CD4-positive, alpha-beta T cell treated with Interleukin-17A for 1 hour (primary cell): ENCODE measurements around the gene RUNDC3A.

Experiments used
- DNase-seq: peaks from one replicate; pipeline ENCODE4 v3.0.0-alpha.2; 2020

Gene RUNDC3A

DNA sequence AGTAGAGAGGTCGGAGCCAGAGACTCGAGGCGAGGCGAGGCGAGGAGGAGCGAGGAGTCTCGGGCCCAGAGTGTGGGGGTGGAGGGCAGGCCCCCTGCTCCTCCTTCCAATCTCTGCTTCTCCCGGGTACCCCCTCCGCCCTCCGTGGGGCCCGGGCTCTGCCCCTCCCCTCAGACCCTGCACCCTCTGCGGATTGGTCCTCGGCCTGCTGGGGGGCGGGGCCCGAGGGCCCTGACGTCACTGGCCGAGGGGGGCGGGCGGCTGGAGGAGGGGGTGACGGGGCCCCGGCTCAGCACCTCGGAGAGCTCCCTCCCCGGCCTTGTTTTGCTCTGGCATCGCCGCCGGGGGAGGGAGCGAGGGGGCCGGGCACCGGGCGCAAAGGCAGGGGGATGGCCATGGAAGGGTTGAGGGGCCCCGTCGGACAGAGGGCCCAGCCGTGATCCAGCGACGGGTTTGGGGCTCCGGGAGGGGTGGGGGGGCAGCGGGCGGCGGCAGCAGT, at the start of gene RUNDC3A:
TSS of gene RUNDC3A (plus strand) at position 282 of the 499 bp plus-strand sequence. CDS start 232 bp downstream, outside the sequence.
- peak; percentile 88 for DNase-seq

DNA sequence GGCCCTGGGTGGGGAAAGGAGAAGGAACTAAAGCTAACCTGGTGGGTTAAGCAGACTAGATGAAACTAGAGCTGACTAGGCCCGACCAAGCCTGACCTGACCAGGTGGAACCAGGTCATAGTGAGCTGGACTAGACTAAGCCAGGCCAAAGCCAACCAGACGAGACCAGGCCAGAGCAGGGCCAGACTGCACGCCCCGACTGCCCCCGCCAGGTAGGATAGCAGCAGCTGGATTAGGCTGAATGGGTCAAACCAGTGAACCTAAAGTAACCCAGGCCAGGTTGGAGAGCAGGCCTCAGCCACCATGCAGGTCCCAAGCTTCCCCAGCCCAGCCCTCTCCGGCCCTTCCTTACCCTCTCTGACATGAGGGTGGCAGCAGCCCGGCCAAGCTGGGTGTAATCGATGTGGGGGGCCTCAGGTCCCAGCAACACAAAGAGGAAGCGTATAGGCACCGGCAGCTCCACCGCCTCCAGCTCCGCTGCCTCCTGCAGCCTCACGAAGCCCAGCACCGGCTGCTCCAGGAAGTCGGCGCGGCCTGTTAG, 49.5 kb upstream of the RUNDC3A start:
- DNase-seq: no peak

DNA sequence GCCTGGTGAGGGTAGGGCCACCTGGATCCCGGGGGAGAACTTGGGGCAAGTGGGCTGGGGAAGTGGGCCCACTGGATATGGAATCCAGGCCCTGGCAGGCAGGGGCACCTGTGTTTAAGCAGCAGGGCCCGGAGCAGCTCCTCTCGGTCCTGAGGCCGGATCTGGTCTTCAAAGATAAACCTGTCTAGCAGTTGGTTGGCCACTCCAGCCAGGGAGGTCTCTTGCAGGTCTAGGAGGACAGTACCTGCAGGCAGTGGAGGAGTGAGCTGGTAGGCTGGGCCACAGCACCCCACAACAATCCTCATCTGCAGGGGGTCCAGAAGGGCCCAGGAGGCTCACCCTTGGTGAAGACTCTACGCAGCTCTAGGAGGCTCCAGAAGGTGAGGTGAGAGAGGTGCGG, 48.1 kb upstream of the RUNDC3A start:
- no peak for DNase-seq

DNA sequence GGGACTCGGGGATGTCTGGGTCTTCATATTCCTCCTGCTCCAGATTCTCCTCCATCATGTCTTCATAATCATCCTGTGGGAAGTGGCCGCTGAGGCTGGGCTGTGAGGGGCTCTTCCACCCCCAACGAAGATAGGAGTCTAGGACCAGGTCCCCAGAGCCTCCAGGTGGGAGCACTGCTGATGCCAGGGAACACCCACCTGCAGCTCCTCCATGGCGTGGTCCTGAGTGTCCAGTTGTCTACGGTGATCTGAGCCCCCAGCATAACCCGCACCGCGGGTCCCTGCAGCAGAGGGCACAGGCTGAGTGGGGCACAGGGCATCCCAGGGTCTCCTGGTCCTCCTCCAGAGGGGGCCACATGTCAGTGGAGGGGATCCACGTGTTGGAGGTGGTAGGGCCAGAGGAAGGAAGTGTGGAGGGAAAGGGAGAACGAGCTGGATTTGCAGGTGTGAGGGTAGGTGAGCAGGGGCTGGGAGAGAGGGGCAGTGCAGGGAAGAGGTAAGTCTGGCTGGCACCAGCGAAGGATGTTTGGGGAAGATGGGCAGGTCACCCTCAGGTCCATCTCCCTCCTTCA, 45.7 kb upstream of the RUNDC3A start:
- DNase-seq: no peak

DNA sequence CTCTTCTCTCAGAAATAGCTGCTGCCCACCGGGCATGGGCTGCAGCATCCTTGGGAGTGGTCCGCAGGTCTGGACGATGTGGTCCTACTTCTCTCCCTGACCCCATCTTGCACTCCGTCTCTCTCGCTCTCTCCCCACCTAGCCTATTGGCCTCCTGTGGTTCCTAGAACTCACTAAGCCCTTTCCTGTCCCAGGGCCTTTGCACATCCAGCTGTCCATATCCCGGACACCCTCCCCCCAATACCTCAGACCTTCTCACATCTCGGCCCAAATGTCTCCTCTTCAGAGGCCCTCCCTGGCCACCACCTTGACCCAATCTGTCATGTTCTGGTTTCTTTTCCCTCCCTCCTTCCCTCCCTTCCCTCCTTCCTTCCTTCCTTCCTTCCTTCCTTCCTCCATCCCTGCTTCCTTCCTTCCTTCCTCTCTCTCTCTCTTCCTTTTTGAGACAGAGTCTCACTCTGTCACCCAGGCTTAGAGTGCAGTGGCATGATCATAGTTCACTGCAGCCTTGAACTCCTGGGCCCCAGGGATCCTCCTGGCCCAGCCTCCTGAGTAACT, 45.0 kb upstream of the RUNDC3A start:
- no peak for DNase-seq

DNA sequence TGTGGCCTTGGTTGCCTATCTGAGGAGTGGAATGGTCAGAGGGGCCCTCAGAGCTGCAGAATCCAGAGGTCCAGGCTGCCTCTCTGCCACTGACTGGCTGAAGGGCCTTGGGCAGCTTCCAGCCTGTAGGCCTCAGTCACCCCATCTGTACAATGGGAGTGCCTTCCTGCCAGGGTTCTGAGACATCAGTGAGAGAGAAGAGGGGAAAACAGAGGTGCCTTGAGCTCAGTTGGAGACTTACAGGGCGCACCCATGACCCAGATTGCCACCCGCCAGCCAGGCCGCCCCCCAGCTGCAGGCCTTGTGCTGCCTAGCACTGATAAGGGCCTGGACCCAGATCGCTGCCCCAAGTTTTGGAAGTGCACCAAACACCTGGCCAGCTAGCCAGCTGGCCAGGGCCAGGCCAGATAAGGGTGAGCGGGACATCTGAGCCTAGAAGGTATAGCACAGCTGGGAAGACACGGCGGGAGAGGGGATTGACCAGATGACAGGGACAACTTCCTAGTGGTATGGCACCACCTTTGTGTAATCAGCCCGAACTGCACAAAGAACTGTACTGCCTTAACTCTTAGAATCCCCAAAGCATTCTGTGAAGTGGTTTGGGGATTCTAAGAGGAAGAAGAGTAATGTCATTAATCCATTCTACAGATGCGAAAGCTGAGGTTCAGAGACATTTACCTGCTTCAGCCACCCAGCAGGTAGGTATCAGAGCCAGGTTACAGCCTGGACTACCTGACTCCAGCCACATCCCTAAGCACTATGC, 41.8 kb upstream of the RUNDC3A start:
- DNase-seq: no peak

DNA sequence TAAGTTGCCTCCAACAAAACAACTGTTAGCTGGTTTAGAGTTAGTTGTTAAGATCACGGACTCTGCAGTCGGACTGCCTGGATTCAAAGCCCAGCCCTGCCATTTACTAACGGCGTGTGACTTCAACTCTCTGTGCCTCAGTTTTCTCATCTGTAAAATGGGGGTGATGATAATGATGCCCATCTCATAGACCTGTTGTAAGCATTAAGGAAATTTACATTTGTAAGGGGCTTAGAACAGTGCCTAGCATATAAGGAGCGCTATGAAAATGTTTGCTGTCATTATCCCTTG, 41.3 kb upstream of the RUNDC3A start:
- DNase-seq: no peak

DNA sequence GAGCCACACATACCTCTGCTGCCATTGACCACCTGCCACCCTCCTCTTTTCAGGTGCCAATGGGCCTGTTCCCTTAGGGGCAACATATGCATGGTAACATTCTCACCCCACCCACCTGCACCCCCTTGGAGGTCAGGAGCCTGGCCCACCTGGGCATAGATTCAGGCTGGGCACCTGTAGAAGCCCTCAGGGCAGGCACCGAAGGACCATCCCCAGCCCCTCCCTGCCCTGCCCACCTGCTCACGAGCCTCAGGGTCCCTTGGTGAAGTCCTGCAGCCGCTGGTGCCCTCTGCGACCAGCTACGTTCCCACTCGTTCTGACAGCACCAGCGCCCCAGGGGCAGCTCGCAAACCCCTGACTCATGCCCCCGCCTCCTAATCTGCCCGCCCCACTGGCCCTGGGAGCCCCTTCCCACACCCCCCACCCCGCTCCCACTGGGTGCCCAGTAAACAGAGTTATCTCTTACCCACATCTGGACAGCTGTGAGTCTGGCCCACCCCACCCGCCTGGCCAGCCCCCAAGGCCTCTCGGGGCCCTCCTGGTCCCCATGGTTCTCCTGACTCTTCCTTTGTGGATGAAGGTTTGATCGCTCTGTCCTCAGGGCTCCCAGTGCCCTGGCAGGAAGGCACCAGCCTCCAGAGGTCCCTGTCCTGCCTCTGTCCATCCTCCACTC, 40.4 kb upstream of the RUNDC3A start, which contains the start of gene SLC4A1:
TSS of gene SLC4A1 (minus strand) at position 318 of the 673 bp plus-strand sequence. CDS start 5,269 bp downstream, outside the sequence.
- no peak for DNase-seq

DNA sequence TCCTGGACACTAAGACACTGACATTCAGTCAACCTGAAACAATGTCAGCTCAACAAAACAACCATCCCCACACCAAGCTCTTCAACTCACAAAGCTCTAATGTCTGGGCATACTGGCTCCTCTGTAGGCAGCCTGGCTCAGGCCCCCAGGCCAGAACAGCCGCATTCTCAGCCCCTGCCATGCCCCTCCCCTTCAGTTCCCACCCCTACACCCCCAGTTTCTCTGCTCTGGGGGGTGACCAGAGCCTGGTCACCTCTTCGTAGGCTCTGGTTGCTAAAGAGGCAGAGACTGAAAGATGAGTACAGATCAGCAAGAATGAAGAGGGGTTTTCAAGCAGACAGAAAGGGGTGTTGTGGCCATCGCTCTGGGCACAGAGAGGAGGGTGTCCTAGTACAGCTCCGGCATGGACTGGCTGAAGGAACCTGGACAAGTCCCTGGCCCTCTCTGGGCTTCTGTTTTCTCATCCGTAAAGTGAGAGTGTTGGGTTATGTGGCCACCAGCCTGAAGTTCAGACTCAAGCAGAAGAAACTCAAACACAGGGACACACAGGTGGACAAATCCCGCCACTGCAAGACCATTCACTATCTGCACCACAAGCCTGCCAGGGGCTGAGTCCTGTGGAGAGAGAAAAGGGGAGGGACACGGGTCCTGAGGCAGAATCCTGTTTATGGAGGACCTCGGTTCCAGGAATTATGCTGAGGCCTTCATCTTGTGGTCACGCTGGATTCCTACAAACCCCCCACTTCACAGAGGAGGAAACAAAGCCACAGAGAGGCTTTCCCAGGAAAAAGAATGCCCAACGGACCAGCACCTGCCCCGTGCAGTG, 39.5 kb upstream of the RUNDC3A start:
- DNase-seq: no peak

DNA sequence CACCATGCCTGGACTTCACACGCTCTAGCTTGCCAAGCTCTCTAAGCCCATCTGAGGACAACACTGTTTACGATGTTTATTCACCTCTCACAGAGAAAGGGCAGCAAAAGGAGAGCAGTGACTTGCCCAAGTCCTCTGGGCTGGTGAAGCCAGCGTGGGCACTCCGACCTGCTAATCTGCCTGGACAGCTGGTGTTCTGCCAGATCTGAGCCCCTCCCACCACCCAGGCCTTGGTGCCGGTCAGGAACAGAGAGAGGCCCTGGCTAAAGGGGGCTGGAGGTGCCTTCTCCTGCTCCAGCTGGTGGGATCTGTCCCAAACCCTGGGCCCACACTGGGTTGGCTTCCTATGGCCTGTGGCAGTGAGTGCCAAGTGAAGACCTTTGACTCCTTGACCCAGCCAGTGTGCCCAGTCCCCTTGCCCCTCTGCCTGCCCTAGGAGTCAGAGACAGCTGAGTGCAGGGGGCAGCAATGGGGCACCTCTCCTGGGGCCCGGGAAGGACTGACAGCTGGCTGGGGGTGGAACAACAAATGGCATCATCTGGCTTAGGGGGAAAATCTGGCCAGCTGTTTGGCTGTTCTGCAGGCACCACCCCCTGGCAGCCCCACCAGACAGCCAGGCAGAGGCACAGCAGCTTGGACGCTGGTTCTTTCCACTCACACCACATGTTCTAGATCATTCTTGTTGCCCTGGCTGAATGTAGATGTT, 38.7 kb upstream of the RUNDC3A start:
- no peak for DNase-seq

DNA sequence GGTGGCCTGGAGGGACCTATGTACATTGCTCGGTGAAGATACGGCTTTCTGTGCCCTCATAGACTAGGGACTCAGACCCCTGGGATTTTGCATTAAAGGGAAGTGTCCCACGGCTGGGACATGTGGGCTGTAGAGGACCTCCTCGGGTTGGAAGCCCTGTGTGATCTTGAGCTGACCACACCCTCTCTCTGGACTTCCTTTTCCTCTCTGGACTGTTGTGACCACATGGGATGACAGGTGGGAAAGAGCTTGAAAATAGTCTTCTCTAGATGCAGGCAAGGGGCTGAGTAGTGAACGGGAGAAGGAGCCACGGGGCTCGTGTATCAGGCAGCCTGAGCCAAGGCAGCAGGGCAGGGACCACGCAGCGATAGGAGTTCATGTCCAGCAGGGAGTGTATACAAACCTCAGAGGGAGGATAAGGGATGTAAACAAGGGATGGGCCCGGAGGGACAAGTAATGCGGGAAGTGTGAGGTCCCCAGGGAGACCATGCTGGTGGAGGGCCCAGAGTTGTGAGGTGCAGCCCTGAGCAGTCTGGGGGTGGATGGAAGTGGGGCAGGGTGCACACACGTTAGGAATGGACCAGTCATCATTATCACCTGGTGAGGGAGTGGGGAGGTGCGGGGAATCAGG, 36.0 kb upstream of the RUNDC3A start:
- no peak for DNase-seq

DNA sequence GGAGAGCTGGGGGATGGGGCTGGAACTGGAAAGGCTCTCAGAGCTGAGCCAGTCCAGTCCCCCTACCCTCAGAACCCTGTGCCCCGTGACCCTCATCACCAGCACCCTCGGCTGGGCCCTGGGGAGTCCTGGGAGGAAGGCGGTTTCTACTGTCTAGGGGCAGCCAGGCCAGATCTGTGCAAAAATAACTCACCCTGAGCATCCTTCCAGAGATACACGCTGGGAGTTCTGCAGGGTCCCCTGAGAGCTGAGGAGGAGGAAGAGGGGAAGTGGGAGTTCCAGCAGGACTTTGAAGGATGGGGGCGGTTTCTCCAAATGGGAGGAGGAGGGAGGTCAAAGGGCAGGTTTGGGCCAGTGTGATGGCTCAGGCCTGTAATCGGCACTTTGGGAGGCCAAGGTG, 35.4 kb upstream of the RUNDC3A start:
- DNase-seq: no peak

DNA sequence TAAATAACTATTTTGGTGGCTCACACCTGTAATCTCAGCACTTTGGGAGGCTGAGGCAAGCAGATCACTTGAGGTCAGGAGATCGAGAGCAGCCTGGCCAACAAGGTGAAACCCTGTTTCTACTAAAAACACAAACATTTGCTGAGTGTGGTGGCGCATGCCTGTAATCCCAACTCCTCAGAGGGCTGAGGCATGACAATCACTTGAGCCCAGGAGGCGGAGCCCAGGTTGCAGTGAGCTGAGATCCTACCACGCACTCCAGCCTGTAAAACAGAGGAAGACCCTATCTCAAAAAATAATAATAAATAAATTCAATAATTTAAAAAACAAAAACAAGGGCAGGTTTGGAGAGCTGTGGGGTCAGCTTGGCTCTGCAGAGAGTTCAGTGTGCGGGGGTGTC, 34.8 kb upstream of the RUNDC3A start:
- DNase-seq: no peak

DNA sequence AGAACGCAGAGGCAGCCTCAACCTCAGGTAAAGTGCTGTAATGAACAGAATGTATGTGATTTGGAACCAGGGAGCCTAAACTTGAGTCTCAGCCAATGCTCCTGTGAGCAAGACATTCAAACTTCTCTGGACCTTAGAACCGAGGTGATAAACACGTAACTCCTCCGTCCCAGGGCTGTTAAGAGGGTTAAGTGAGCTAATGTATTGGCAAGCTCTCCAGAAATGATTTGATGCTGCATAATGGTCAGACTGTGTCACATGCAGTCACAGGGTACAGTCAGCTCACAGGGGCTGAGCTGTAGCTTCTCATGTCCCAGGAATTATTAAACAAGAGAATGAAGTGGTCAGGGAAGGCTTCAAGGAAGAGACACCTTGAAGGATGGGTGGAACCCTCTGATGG, 30.4 kb upstream of the RUNDC3A start:
- no peak for DNase-seq

DNA sequence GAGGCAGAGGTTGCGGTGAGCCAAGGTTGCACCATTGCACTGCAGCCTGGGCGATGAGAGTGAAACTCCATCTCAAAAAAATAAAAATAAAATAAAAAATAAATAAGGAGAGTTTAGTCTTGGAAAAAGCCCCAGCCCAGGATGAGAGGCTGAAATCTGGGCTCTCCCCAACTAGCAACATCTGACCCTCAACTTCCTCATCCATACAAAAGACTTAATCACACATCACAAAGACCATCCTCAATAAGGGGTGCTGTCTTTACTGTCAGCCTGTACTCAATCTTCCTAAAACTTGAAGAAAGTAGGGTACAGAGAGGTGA, 29.1 kb upstream of the RUNDC3A start:
- no peak for DNase-seq

DNA sequence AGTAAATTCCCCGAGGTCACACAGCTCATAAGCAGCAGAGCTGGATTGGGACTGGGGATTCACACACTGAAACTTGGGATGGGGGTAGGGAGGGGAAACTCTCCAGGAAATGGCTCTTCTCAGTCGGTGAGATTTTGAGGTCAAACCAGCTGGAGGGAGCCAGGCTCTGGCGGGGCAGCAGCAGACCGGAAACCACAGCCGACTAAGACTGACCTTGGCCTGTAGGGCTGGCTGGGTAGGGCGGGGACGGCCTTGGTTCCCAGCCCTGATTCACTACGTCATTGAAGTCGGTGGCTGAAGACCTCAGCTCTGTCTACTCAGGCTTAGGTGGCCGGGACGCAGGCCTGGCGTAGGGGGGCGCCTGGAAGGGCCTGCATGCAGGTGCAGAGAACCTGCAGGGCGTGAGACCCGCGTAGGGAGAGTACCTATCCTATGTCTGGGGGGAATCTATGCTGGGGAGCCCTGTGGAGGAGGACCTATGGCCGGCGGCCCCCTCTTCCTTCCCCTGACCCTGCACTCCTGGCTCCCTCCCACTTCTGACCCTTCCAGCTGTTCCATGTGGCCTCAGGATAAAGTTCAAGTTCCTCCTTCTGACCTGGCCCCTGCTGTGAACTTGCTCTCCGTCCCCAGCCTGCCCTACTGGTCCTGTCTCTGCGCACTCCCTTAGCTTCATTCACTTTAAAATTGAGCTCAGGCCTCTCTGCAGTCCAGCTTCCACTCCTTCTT, 28.6 kb upstream of the RUNDC3A start:
- DNase-seq: peak; percentile 42

DNA sequence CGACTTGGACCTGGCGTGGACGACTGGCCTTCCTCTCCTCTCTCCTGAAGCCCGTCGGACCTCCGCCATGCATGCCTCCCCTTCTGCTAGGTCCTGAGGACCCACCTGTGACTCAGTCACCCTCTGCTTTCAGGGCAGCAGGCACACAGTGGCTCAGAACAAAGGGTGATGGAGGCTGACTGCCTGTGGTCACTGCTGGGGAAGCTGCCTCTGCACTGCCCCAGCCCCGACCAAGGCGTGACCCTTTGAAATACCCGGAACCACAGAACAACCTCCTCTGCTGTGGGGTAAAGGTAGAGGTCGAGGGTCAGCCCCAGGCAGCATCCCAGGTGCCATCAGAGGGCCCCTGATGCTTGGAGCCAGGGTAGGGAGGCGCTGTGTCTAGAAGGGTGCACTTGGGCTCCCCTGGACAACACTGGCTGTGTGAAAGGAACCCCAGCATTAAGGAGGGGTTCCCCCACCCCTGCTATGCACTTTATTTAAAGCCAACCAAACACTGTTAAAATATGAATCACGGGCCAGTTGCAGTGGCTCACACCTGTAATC, 27.9 kb upstream of the RUNDC3A start:
- DNase-seq: no peak

DNA sequence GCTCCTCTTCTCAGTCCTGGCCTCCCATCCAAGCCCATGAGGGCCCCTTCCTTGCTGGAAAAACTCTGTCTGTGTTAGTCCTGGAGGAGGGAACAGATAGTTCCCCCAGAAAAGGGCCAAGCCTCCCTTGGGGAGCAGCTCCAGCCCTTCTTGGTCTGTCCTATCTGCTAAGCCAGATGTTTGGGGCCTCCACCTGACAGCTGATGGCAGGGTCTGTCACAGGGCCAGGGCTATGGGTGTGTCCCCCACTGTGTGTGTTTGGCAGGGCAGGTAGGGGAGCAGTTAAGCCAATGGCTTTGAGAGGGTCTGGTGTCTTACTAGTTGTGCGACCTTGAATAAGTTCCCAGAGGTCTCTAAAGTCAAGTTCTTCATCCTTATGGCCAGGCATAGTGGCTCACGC, 26.8 kb upstream of the RUNDC3A start:
- DNase-seq: no peak

DNA sequence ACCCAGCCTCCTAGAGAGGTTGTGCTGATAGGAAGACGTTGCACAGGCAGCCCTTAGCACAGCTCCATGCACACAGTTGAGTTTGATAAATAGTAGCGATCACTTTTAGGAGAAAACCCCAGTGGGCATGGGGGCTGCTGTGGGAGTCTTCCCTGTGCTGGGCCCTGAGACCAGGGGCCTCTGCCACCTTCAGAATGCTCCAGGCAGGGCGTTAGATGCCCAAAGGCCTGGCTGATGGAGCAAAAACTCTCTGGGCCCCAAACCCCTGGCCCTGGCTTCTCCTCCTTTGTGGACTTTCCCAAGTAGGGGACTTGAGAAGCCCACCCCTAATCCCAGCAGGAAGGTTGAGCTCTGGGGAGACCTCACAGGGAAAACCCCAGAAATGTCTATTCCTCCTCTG, 26.1 kb upstream of the RUNDC3A start:
- no peak for DNase-seq

DNA sequence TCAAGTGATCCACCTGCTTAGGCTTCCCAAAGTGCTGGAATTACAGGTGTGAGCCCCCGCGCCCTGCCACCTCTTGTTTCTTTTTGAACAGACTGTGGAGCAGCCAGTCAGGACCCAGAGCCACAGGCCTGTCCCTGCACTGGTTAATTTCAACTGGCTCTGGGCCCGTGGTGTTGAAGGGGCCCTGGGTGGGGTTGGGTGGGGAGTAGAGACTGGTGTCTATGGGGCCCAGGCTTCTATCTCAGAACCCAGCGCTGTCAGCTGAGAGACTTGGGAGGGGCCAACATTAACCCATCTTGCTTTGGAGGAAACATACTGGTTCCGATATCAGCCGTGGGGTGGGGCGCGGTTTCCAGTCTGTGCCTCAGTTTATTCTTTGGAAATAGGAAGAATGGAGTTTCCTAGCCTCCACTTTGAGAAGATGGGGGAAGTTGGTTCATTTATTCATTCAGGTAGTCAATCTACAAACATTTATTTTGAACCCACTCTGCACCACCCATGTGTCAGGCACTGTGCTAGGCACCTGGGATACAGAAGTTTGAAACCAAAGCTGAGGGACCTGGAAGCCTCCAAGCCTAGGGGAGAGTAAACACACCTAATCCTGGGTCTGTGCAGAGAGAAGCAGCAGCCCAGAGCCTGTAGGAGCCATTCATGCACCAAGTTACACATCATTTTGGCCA, 24.9 kb upstream of the RUNDC3A start:
- no peak for DNase-seq
